Sigmoid colon (tissue), 7 donors: ENCODE measurements around the gene C2. TPM values are rescaled to one million over a fixed set of nuclear protein-coding genes. Genes with fewer than 3 reads are reported as not detected.
"Not testable (repeated sequence)": the region's sequence is repeated elsewhere in the genome, so short reads cannot be mapped to it uniquely, and the experiment has no call there.

ENCODE experiments used
- DNase-seq: peaks from one replicate; pipeline ENCODE4 v3.0.0-alpha.2; 2019
- H3K27ac ChIP-seq, 4 donors: fragments of 200-600 bp; sonication (generic); one replicate each; pipeline ENCODE4 v1.5.1; 2016 to 2019; ENCODE audit warnings: mild to moderate bottlenecking in 1 of 4
- H3K27me3 ChIP-seq, 3 donors: fragments of 200-600 bp; sonication (generic); one replicate each; pipeline ENCODE4 v1.5.1; 2019; ENCODE audit warnings: mild to moderate bottlenecking in 1 of 3
- H3K36me3 ChIP-seq, 4 donors: fragments of 200-600 bp; sonication (generic); one replicate each; pipeline ENCODE4 v1.5.1; 2016 to 2019
- H3K4me1 ChIP-seq, 4 donors: fragments of 200-600 bp; sonication (generic); one replicate each; pipeline ENCODE4 v1.5.1; 2017 to 2019
- H3K4me3 ChIP-seq, 4 donors: fragments of 200-600 bp; sonication (generic); one replicate each; pipeline ENCODE4 v1.5.1; 2017 to 2019; ENCODE audit warnings: mild to moderate bottlenecking in 2 of 4, moderate library complexity in 1 of 4
- H3K9me3 ChIP-seq, 4 donors: fragments of 200-600 bp in 3 of 4; sonication (generic) in 3 of 4; one replicate each; pipeline versions ENCODE4 v1.5.1 to v1.6.1; 2013 to 2019
- EP300 ChIP-seq, 4 donors: sonication (generic); formaldehyde crosslinking; IDR thresholded peaks; one replicate each; pipeline ENCODE4 v1.6.1; 2017; ENCODE audit warnings: antibody characterized with exemption in 4 of 4
- POLR2A ChIP-seq, 2 donors: fragments of 450-650 bp; IDR thresholded peaks; one replicate each; pipeline ENCODE4 v1.6.1; 2016; ENCODE audit warnings: antibody characterized with exemption in 2 of 2, mild to moderate bottlenecking in 2 of 2, moderate library complexity in 2 of 2
- POLR2AphosphoS5 ChIP-seq, 4 donors: sonication (generic); formaldehyde crosslinking; IDR thresholded peaks; one replicate each; pipeline ENCODE4 v1.6.1; 2017; ENCODE audit warnings: antibody characterized with exemption in 4 of 4
- WGBS, 2 donors: extraction: QIAGEN DNeasy Blood & Tissue Kit; methylation state at CpG; one replicate each; pipeline ENCODE4 v1.1.7; 2013; 5-methylcytosine and 5-hydroxymethylcytosine counted together
- intact Hi-C: fragments of 100-400 bp; cut with DNase I; formaldehyde crosslinking; loops from one replicate; pipeline ENCODE4 v1.15.1; 2023
- polyA plus RNA-seq, 3 donors: library from polyadenylated mRNA; stranded (reverse); fragments of 200-250 nt; gene quantifications; one replicate each; pipeline ENCODE4 v1.2.3, GENCODE V29; 2013
- total RNA-seq, 4 donors: library from RNA; depleted of rRNA; stranded (reverse); fragments of >200 nt; gene quantifications; one replicate each; pipeline ENCODE4 v1.1.0, GENCODE V29; 2016
- TF ChIP-seq, protein P1 (sequence below), 4 experiments: fragments of 450-650 bp in 3 of 4; fragments of 200-600 bp in 1 of 4; IDR thresholded peaks; one replicate each; pipeline ENCODE4 v1.5.1; 2016 to 2019; ENCODE audit warnings: antibody characterized with exemption in 4 of 4, mild to moderate bottlenecking in 3 of 4, moderate library complexity in 2 of 4
- donor health status: healthy with polysubstance abuse.
- donor health status: Bipolar disorder and iron deficiency.
- donor health status: healthy.

Gene C2
- total and polyA plus RNA-seq, 7 donors, result 4.9 to 39.2 (median 15.7) TPM

DNA sequence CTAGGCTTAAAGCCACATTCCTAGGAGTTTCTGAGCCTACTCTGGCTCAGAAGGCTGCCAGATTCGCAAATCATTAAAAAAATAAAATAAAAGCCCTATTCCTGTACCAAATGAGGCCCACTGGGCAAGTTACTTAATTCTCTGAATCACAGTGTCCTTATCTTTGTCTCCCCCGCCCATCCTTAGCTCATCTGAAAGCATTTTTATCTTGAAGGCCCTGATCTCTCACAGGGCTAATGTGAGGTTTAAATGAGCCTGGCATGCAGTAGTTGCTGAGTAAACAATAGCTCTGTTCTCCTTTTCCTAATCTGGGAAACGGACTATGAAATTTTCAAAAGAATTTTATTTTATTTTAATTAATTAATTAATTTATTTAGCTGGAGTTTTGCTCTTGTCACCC, 23.6 kb upstream of the C2 start:
- no peak for DNase-seq
- peaks cover 0 to 38% (median 32%) of the 10 kb centered on the region in 4 donors for H3K4me1 ChIP-seq
- intact Hi-C loops, result loop anchor here (2.0 to 10.0 kb wide), 3 partner anchors 41 to 221 kb away; partner anchors contain the start of genes ATF6B, NELFE, NEU1 and SKIC2
- WGBS, 2 donors, result 90 to 91% methylated on average over 3 of the region's 3 CpGs
- H3K27me3 ChIP-seq, result no peaks in the 10 kb centered on the region
- no peak overlapping the region for H3K4me3 ChIP-seq
- TF ChIP-seq, protein P1, sequence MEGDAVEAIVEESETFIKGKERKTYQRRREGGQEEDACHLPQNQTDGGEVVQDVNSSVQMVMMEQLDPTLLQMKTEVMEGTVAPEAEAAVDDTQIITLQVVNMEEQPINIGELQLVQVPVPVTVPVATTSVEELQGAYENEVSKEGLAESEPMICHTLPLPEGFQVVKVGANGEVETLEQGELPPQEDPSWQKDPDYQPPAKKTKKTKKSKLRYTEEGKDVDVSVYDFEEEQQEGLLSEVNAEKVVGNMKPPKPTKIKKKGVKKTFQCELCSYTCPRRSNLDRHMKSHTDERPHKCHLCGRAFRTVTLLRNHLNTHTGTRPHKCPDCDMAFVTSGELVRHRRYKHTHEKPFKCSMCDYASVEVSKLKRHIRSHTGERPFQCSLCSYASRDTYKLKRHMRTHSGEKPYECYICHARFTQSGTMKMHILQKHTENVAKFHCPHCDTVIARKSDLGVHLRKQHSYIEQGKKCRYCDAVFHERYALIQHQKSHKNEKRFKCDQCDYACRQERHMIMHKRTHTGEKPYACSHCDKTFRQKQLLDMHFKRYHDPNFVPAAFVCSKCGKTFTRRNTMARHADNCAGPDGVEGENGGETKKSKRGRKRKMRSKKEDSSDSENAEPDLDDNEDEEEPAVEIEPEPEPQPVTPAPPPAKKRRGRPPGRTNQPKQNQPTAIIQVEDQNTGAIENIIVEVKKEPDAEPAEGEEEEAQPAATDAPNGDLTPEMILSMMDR (IDR thresholded peaks at IDR 0.05), result no peak
- no peak for TF ChIP-seq POLR2AphosphoS5 (IDR thresholded peaks at IDR 0.05)
- no peak for TF ChIP-seq EP300 (IDR thresholded peaks at IDR 0.05)
- TF ChIP-seq POLR2A (IDR thresholded peaks at IDR 0.05), result no peak
- H3K9me3 ChIP-seq, result no peaks in the 10 kb centered on the region
- peak overlapping the region; percentile 84 to 93 (median 90) for H3K27ac ChIP-seq
- no peaks in the 10 kb centered on the region for H3K36me3 ChIP-seq

DNA sequence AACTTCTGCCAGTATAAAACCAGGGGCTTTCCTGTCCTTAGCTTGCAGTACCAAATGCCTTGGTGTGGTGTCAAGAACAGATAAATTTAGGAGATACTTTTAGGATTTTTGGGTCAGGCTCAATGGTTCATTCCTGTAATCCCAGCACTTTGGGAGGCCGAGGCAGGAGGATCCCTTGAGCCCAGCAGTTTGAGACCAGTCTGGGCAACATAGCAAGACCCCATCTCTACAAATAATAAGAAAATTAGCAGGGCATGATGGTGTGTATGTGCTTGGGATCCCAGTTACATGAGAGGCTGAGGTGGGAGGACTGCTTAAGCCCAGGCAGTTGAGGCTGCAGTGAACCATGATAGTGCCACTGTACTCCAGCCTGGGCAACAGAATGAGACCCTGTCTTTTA, 22.5 kb upstream of the C2 start:
- no peak overlapping the region for H3K4me3 ChIP-seq
- DNase-seq, result no peak
- no peaks in the 10 kb centered on the region for H3K9me3 ChIP-seq
- no peaks in the 10 kb centered on the region for H3K27me3 ChIP-seq
- H3K36me3 ChIP-seq, result no peaks in the 10 kb centered on the region
- no peak overlapping the region for H3K27ac ChIP-seq
- intact Hi-C loops, result loop anchor here (10.0 kb wide), 1 partner anchor 220 kb away; the partner anchor contains the start of gene ATF6B
- 91 to 93% methylated on average over 1 of the region's 1 CpG for WGBS, 2 donors
- TF ChIP-seq POLR2A (IDR thresholded peaks at IDR 0.05), result no peak
- TF ChIP-seq POLR2AphosphoS5 (IDR thresholded peaks at IDR 0.05), result no peak
- TF ChIP-seq EP300 (IDR thresholded peaks at IDR 0.05), result no peak
- TF ChIP-seq, protein P1 (IDR thresholded peaks at IDR 0.05), result no peak
- peaks cover 0 to 31% (median 24%) of the 10 kb centered on the region in 4 donors for H3K4me1 ChIP-seq

DNA sequence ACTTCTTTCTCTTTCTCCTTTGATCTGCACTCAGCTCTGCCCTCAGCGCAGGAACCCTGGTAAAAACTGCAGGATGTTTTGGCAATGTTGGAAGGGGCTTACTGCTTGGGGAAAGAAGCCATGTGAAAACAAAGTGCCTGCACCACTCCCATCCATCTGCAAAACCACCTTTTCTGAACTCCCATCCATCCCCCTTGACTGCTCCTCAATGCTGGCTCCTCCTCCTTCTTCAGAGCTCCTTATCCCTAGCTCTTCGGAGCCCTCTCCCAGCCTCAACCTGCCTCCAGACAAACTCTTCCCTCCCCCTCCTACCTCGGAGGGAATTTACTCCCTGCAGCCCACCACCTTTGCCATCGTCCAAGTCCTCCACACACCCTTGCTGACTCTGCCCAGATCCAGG, 21.4 kb upstream of the C2 start:
- no peak overlapping the region for H3K4me3 ChIP-seq
- TF ChIP-seq, protein P1 (IDR thresholded peaks at IDR 0.05), result no peak
- TF ChIP-seq POLR2A (IDR thresholded peaks at IDR 0.05), result no peak
- TF ChIP-seq POLR2AphosphoS5 (IDR thresholded peaks at IDR 0.05), result no peak
- TF ChIP-seq EP300 (IDR thresholded peaks at IDR 0.05), result no peak
- no peaks in the 10 kb centered on the region for H3K9me3 ChIP-seq
- no peaks in the 10 kb centered on the region for H3K36me3 ChIP-seq
- no peaks in the 10 kb centered on the region for H3K27me3 ChIP-seq
- no peak for DNase-seq
- WGBS, 2 donors, result 54 to 67% methylated on average over 4 of the region's 4 CpGs
- H3K4me1 ChIP-seq, result peaks cover 0 to 24% (median 18%) of the 10 kb centered on the region in 4 donors
- H3K27ac ChIP-seq, result no peak overlapping the region
- intact Hi-C loops, result loop anchor here (10.0 kb wide), 1 partner anchor 219 kb away; the partner anchor contains the start of gene ATF6B

DNA sequence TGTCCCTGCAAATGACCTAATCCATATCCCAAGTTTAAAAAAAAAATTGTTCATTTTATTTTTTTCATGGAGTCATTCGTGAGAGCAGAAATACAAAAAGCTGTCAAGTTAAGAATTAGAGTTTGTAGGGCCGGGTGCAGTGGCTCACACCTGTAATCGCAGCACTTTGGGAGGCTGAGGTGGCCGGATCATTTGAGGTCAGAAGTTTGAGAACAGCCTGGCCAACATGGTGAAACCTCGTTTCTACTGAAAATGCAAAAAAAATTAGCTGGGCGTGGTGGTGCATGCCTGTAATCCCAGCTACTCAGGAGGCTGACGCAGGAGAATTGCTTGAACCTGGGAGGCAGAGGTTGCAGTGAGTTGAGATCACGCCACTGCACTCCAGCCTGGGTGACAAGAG, 20.8 kb upstream of the C2 start:
- not testable (repeated sequence) for H3K4me3 ChIP-seq, H3K27me3 ChIP-seq, H3K9me3 ChIP-seq, H3K27ac ChIP-seq, H3K36me3 ChIP-seq, DNase-seq
- intact Hi-C loops, result loop anchor here (10.0 kb wide), 1 partner anchor 218 kb away; the partner anchor contains the start of gene ATF6B
- WGBS, 2 donors, result 76 to 85% methylated on average over 8 of the region's 8 CpGs
- H3K4me1 ChIP-seq, result peaks cover 0 to 25% (median 14%) of the 10 kb centered on the region in 4 donors

DNA sequence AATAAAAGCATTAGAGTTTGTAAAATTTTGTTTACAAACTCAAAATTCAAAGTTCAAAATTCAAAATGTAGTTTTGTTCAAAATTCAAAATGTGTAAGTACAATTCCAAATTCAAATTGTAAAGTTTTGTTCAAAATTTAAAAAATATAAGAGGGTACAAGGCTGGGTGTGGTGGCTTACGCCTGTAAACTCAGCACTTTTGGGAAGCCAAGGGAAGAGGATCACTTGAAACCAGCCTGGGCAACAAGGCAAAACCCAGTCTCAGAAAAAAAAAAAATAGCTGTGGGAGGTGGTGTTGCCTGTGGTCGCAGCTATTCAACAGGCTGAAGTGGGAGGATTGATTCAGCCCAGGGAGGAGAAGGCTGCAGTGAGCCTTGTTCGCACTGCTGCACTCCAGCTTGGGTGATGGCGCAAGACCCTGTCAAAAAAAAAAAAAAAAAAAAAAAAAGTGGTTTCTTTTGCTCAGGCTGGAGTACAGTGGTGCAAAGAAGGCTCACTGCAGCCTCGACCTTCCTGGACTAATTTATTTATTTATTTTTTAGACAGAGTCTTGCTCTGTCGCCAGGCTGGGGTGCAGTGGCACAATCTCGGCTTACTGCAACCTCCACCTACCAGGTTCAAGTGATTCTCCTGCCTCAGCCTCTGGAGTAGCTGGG, 20.2 kb upstream of the C2 start:
- TF ChIP-seq POLR2AphosphoS5 (IDR thresholded peaks at IDR 0.05) (no peak), EP300 (IDR thresholded peaks at IDR 0.05) (no peak), POLR2A (IDR thresholded peaks at IDR 0.05) (no peak)
- TF ChIP-seq, protein P1 (IDR thresholded peaks at IDR 0.05), result no peak
- intact Hi-C loops, result loop anchor here (10.0 kb wide), 1 partner anchor 218 kb away; the partner anchor contains the start of gene ATF6B
- no peak overlapping the region for H3K4me3 ChIP-seq
- H3K4me1 ChIP-seq, result peaks cover 0 to 25% (median 14%) of the 10 kb centered on the region in 4 donors
- no peaks in the 10 kb centered on the region for H3K27me3 ChIP-seq
- no peak overlapping the region for H3K27ac ChIP-seq
- 60 to 63% methylated on average over 7 of the region's 7 CpGs for WGBS, 2 donors
- no peak for DNase-seq
- H3K9me3 ChIP-seq, result no peaks in the 10 kb centered on the region
- no peaks in the 10 kb centered on the region for H3K36me3 ChIP-seq

DNA sequence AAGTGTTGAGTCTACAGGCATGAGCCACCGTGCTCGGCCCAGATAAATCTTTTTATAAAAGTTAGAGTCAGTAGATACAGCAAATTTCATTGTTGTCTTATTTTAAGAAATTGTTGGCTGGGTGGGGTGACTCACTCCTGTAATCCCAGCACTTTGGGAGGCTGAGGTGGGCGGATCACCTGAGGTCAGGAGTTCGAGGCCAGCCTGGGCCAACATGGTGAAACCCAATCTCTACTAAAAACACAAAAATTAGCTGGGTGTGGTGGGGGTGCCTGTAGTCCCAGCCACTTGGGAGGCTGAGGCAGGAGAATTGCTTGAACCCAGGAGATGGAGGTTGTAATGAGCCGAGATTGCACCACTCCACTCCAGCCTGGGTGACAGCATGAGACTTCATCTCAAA, 19.3 kb upstream of the C2 start:
- H3K36me3 ChIP-seq, DNase-seq, H3K27me3 ChIP-seq, H3K9me3 ChIP-seq, H3K4me3 ChIP-seq, H3K27ac ChIP-seq: not testable (repeated sequence)
- H3K4me1 ChIP-seq, result peaks cover 0 to 16% (median 7%) of the 10 kb centered on the region in 4 donors
- 82 to 85% methylated on average over 5 of the region's 5 CpGs for WGBS, 2 donors
- intact Hi-C loops, result loop anchor here (10.0 kb wide), 1 partner anchor 217 kb away; the partner anchor contains the start of gene ATF6B
